Activated CD4-positive, alpha-beta T cell treated with anti-CD3 and anti-CD28 coated beads, Interleukin-2, amount 50 U/mL, for 4 hours (primary cell): ENCODE measurements around the gene ANKRD13B.
"Not testable (repeated sequence)": the region's sequence is repeated elsewhere in the genome, so short reads cannot be mapped to it uniquely, and the experiment has no call there.

Experiments
- DNase-seq, 2 experiments: peaks; one replicate each; pipeline ENCODE4 v3.0.0-alpha.2; 2020

The ANKRD13B gene

GRCh38 chr17:29592850-29593551 lies at the start of gene ANKRD13B:
Gene ANKRD13B (plus strand): TSS chr17:29593132. CDS start chr17:29593622, 490 bp downstream.
- DNase-seq: no peak

DNA sequence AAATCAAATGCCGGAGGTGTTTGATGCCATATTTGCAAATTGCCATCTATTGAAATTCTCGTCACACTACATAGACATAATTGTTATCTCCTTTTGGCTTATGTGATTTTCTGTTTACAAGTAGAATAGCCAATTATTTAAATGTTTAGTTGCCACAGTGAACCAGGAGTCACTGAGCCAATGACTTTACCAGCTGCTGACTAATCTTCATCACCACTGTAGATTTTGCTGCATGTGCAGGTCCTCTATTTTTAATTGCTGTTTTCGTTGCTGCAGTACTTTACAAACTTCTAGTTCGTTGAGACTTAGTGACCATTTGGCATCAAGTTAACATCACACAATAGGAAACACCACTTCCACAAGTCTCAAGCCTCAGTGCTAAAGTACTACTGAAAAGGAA lies 48.9 kb upstream of the ANKRD13B start:
- DNase-seq: no peak

- no peak for DNase-seq
Measured at GRCh38 chr17:29546085-29546484, 46.8 kb upstream of the ANKRD13B start.

GRCh38 chr17:29546830-29547229 lies 46.1 kb upstream of the ANKRD13B start:
- DNase-seq: no peak

DNA sequence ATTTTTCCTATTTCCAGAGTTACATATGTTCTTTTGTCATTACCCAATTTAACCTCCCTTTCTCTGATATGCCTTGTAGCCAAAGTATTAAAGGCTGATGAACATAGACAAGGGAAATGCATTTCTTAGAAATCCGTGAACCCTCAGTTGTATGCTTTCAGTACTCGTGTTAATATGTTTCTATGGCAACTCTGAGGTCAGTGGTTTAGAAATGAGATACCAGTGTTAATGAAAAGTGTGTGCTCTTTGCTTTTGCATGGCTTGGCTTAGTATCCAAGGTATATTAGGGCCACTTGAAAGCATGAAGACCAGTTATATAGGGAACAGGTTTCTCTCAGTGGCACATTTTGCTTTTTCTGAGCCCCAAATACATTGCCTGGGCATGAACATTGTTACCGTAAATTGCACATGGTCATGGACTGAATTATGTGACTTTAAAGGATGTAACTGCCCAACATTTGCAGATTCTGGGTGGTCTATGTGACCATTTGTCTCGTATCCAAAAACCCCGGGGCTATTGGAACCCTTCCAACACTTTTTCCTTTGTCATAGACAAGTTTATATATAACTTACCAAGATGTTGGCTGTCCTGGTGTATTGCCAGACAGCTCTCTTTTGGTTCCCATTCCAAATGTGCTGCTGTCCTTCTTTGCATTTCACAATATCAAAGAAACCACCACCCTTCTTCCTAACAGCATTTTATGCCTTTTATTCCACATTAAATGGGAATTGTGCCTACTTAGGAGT lies 43.6 kb upstream of the ANKRD13B start:
- DNase-seq: no peak

DNA sequence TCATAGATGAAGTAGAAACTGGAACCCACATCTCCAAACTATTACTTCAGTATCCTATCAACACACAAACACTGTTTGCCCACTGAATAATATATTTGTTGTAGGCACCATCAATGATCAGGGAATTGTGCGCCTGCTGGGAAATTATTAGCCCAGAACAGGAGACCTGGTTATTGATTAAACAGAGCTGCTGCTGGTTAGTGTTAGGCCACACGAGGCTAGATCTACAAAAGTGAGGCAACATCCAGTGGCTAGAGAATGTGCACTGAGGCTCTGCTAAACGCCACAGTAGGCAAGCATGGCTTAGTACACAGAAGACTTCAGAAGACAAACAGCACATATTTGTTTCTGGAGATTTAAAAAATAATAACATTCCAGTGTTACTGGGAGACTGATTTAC lies 37.1 kb upstream of the ANKRD13B start:
- DNase-seq: no peak

DNA sequence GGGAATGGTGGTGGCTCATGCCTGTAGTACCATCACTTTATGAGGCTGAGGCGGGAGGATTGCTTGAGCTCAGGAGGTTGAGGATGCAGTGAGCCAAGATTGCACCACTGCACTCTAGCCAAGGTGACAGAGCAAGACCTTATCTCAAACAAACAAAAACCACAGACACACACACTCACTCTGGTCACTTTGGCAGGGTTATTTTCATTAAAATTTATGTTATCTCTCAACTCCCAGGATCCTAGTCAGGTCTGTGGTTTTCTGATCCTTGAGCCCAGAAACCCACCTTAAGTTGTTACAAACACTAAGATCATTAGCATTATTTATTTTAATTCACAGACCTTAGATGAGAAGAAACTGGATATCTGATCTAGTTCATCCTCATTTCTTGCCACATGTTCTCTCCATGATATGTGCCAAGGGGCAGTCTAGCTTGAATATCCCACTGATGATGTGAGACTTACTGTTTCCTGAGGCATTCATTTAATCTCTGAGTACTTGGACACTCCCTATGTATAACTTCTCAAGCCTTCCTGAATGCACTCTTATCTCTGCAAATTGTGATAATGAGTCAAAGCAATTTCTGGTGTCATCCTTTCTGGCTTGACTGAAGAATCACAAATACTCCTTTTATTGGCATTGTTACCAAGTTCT lies 35.7 kb upstream of the ANKRD13B start:
- DNase-seq: no peak

- DNase-seq: no peak
Measured at GRCh38 chr17:29557739-29558116, 35.2 kb upstream of the ANKRD13B start.

DNA sequence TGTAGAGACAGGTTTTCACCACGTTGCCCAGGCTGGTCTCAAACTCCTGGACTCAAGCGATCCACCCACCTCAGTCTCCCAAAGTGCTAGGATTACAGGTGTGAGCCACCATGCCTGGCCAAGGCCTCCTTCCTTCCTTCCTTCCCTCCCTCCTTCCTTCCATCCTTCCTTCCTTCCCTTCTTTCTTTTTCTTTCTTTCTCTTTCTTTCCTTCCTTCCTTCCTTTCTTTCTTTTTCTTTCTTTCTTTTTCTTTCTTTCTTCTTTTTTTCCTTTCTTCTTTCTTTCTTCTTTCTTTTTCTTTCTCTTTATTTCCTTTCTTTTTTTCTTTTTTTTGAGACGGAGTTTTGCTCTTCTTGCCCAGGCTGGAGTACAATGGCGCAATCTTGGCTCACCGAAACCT lies 34.8 kb upstream of the ANKRD13B start:
- not testable (repeated sequence) for DNase-seq

DNA sequence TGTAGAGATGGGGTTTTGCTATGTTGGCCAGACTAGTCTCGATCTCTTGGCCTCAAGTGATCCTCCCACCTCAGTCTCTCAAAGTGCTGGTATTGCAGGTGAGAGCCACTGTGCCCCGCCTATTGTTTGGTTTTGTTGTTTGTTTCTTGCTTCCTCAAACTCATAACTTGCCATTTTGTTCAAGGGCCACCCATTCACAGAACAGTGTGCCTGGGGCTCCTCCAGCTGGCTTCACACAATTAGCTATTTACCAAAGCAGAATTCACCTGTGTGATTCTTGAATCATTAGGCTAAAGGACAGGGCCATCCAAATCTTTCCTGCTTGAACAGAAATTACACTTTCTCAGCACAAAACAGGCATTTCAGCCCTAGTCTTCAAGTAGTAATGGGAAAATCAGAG lies 33.3 kb upstream of the ANKRD13B start:
- no peak for DNase-seq

DNA sequence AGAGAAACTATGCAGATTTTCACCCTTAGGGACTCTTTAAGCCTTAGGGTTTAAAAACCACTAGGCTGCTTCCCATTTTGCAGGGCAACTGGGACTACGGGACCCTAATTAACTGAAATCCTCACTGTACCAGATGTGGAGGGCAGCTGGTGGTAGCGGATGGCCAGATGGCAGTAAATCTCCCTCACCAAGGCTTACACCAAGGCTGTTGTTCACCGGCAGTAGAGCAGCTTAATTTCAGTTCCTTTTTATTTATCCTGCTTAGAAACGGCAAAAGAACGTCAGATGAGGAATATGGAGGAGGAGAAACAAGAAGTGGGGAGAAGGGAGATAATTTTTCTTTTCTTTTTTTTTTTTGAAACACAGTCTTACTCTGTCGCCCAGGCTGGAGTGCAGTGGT lies 32.6 kb upstream of the ANKRD13B start:
- DNase-seq: no peak

- DNase-seq: no peak
Measured at GRCh38 chr17:29561554-29562517, 31.1 kb upstream of the ANKRD13B start.

DNA sequence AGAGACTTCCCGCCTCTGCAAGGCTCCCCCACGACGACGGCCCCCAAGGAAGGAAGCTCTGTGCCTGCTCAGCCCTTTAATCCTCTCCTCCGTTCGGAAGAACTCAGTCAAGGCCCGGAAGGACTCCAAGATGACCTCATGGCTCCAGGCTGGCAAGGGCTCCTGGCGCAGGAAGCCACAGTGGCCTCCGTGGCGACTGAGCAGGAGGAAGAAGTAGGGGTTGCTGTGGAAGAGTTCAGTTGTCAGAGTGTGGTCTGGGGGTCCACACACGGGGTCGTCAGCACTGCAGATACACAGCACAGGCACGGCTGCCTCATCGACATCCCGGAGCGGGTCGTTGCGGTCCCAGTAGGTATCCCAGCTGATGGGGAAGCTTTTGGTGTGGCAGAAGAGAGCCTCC lies 30.3 kb upstream of the ANKRD13B start:
- no peak for DNase-seq

DNA sequence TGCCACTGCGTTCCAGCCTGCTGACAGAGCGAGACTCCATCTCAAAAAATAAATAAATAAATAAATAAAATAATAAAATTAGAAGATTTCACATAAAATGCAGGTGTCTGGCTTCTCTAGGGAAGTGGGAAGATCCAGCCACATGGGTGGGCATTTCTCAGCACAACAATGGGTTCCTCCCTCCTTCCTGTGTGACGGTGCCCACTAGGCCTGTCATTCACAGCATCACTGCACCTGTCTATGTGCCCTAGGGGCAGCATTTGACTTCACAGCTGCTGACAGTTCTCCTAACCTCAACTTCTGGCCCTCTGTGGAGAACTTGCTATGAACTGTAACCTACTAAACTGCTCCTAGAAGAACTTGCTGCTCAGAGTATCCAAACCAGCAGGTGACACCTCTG lies 29.1 kb upstream of the ANKRD13B start:
- DNase-seq: no peak

DNA sequence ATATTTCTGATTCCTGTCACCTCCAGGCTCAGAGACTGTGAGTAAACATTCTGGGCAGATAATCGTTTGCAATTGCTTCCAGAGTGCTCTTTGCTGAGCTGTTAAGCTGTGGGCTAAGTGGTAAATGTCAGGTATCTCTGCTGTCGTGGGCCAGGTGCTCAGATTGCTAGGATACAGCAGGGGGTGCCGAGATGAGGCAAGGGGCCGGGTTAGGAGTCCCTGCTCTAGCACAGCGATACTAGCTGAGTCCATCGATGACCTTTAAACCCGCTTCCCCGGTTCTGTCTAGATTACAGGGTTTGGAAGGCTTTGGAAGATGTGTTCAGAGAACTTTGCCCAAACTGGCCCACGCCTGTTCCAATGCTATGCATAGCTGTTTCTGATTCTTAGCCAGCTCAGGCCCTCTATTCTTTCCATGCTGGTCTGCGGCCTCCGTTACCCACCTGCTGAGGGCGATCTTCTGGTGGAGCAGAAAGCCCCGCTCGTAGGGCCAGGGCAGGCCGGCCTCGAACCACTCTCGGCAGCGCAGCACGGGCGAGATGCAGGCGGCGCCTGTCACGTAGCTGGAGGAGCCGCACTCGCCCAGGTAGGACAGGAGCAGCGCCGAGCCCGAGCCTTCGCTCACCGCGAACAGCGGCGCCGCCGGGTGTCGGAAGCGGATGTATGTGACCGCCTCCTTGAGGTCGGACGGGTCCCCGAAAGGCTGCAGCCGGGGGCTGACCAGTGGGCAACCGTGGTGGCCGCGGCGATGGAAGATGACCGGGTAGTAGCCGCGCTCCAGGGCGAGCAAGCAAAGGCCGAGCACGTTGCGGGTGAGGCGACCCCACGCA lies 27.1 kb upstream of the ANKRD13B start:
- DNase-seq: peak; percentile 50 to 51

DNA sequence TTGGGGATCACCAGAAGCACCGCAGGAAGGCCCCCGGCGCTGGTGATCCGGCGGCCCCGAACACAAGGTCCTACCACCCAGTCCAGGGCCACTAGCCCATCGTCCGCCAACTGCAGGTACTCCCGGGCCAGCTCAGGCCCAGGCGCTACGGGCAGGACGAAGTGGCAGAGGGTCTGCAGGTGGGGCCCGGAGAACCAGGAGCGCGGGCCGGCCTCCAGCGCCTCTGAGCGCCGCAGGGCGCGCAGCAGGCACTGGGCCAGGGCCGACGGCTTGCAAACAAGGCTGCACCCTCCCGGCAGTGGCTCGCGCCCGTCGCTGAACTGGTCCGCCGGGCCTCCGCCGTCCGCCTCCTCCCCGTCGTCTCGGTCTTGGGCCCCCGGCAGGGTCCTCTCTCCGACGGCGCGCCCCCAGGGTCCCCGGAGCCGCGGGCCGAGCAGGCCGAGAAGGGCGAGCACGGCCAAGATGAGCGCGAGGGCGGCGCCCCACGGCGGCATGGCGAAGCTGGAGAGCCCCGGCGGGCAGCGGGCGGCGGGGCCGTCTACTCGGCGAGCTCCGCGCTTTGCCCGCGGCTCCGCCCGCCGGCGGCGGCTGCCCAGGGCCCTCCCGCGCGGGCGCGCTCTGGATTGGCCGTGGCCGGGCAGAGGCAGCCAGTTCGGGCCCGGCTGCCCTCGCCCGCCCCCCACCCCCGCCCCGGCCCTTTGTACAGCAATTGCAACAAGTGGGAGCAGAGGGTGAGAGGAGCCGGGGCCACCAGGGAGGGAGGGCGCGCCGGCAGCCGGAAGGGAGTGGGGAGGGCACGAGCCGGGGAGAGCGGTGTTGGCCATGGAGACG lies 26.2 kb upstream of the ANKRD13B start, which contains the start of gene ABHD15:
TSS of gene ABHD15 (minus strand) at position 565 of the 831 bp plus-strand sequence. CDS start at position 494, 71 bp downstream.
- peak; percentile 36 to 43 for DNase-seq

DNA sequence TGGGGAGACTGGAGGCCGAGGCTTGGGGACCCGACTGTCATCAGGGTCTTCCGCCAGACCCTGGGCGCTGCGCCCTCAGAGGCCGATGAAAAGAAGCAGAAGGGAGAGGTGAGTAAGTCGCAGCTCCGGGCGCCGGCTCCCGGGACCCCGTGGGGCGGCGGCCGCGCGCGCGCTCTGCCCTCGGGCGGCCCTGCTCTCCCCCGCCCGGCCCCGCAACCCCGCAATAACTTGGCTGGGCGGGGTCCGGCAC lies 25.7 kb upstream of the ANKRD13B start:
- no peak for DNase-seq

GRCh38 chr17:29567554-29568330 lies 25.2 kb upstream of the ANKRD13B start:
- peak; percentile 63 to 65 for DNase-seq

GRCh38 chr17:29568331-29569244 lies 24.3 kb upstream of the ANKRD13B start, which contains the start of gene TP53I13:
Gene TP53I13 (plus strand): TSS chr17:29568701. CDS start chr17:29568759, 58 bp downstream.
- DNase-seq: peak; percentile 93
